Measurements from ENCODE around the gene KCNQ1.

The KCNQ1 gene

GRCh38 chr11:2569321-2569721 is 124.5 kb downstream of the KCNQ1 start (continued):
- TF ChIP-seq, protein P1, sequence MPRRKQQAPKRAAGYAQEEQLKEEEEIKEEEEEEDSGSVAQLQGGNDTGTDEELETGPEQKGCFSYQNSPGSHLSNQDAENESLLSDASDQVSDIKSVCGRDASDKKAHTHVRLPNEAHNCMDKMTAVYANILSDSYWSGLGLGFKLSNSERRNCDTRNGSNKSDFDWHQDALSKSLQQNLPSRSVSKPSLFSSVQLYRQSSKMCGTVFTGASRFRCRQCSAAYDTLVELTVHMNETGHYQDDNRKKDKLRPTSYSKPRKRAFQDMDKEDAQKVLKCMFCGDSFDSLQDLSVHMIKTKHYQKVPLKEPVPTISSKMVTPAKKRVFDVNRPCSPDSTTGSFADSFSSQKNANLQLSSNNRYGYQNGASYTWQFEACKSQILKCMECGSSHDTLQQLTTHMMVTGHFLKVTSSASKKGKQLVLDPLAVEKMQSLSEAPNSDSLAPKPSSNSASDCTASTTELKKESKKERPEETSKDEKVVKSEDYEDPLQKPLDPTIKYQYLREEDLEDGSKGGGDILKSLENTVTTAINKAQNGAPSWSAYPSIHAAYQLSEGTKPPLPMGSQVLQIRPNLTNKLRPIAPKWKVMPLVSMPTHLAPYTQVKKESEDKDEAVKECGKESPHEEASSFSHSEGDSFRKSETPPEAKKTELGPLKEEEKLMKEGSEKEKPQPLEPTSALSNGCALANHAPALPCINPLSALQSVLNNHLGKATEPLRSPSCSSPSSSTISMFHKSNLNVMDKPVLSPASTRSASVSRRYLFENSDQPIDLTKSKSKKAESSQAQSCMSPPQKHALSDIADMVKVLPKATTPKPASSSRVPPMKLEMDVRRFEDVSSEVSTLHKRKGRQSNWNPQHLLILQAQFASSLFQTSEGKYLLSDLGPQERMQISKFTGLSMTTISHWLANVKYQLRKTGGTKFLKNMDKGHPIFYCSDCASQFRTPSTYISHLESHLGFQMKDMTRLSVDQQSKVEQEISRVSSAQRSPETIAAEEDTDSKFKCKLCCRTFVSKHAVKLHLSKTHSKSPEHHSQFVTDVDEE (CRISPR knock-in tag; IDR thresholded peaks at IDR 0.05), result no peak
- TF ChIP-seq SNAI2 (CRISPR knock-in tag; IDR thresholded peaks at IDR 0.05) (no peak), RARB (CRISPR knock-in tag; IDR thresholded peaks at IDR 0.05) (no peak), TCF4 (CRISPR knock-in tag; IDR thresholded peaks at IDR 0.05; ENCODE audit: borderline replicate concordance) (no peak), ESRRG (CRISPR knock-in tag; IDR thresholded peaks at IDR 0.05) (no peak), OSR1 (CRISPR knock-in tag; IDR thresholded peaks at IDR 0.05) (no peak), ZNF8 (CRISPR knock-in tag; IDR thresholded peaks at IDR 0.05) (no peak), ZC3H10 (CRISPR knock-in tag; IDR thresholded peaks at IDR 0.05) (no peak)

DNA sequence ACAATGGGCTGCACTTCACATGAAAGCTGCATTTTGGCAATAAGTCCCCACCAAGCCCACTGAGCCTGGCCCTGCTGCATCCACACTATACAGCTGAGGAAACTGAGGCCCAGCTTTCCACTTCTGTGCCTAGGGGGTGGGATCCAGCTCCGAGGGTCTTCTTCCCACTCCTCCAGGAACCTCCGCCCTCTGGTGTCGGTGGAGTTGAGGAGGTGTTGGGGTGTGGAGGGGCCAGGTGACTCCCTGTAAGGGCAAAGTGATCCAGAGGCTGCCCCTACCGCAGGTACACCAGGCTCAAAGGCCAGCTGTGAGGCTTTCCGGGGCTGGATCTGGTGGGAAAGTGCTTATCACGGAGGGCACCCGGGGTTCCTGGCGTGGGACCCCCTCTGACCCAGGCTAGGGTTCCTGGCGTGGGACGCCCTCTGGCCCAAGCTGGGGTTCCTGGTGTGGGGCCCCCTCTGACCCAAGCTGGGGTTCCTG is 125.0 kb downstream of the KCNQ1 start:
- no peak for ATAC-seq
- TF ChIP-seq ZFP30 (CRISPR knock-in tag; IDR thresholded peaks at IDR 0.05) (no peak), ZNF565 (CRISPR knock-in tag; conservative IDR thresholded peaks at IDR 0.05; ENCODE audit: low read depth) (no peak), ESRRG (CRISPR knock-in tag; IDR thresholded peaks at IDR 0.05) (no peak), PATZ1 (CRISPR knock-in tag; IDR thresholded peaks at IDR 0.05; ENCODE audit: borderline replicate concordance) (no peak), ZC3H10 (CRISPR knock-in tag; IDR thresholded peaks at IDR 0.05) (no peak), RARB (CRISPR knock-in tag; IDR thresholded peaks at IDR 0.05) (no peak), ISL1 (CRISPR knock-in tag; IDR thresholded peaks at IDR 0.05) (no peak), CSRNP3 (CRISPR knock-in tag; IDR thresholded peaks at IDR 0.05) (no peak)

DNA sequence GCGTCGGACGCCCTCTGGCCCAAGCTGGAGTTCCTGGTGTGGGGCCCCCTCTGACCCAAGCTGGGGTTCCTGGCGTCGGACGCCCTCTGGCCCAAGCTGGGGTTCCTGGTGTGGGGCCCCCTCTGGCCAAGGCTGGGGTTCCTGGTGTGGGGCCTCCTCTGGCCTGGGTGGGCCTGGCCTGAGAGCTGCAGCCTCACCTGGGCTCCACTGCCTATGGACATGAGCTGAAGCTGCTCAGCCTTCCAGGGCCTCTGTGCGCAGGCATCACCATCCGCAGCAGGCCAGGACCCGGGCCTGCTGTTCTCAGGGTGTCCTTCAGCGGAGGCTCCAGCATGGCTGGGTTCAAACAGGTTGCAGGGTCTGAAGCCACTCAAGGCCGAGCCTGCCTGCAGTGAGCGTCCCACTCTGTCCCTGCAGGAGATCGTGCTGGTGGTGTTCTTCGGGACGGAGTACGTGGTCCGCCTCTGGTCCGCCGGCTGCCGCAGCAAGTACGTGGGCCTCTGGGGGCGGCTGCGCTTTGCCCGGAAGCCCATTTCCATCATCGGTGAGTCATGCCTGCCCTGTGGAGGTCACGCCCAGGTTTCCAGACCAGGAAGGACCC is 125.5 kb downstream of the KCNQ1 start:
- ATAC-seq, result no peak
- TF ChIP-seq CSDC2 (CRISPR knock-in tag; IDR thresholded peaks at IDR 0.05) (no peak), TCF4 (CRISPR knock-in tag; IDR thresholded peaks at IDR 0.05; ENCODE audit: borderline replicate concordance) (no peak), PPARA (CRISPR knock-in tag; IDR thresholded peaks at IDR 0.05; ENCODE audit: borderline replicate concordance) (no peak), TOX (CRISPR knock-in tag; IDR thresholded peaks at IDR 0.05; ENCODE audit: borderline replicate concordance) (no peak), ZFP30 (CRISPR knock-in tag; IDR thresholded peaks at IDR 0.05) (no peak), ESRRG (CRISPR knock-in tag; IDR thresholded peaks at IDR 0.05) (no peak), ISL1 (CRISPR knock-in tag; IDR thresholded peaks at IDR 0.05) (no peak), BACH2 (CRISPR knock-in tag; IDR thresholded peaks at IDR 0.05; ENCODE audit: borderline replicate concordance) (no peak), ZC3H10 (CRISPR knock-in tag; IDR thresholded peaks at IDR 0.05) (no peak), OSR1 (CRISPR knock-in tag; IDR thresholded peaks at IDR 0.05) (no peak), GLIS3 (CRISPR knock-in tag; IDR thresholded peaks at IDR 0.05) (no peak), POU6F1 (CRISPR knock-in tag; IDR thresholded peaks at IDR 0.05; ENCODE audit: borderline replicate concordance, low read depth) (no peak), RARB (CRISPR knock-in tag; IDR thresholded peaks at IDR 0.05) (no peak), ZNF70 (CRISPR knock-in tag; IDR thresholded peaks at IDR 0.05) (no peak), SNAI2 (CRISPR knock-in tag; IDR thresholded peaks at IDR 0.05) (no peak), ZNF8 (CRISPR knock-in tag; IDR thresholded peaks at IDR 0.05) (no peak), ZNF565 (CRISPR knock-in tag; conservative IDR thresholded peaks at IDR 0.05; ENCODE audit: low read depth) (no peak)
- TF ChIP-seq, protein P1 (CRISPR knock-in tag; IDR thresholded peaks at IDR 0.05), result no peak

All from SK-N-SH treated with all-trans-retinoic acid at 6 μM for 48 hours (cell line).